GM18519 (cell line): Measurements from ENCODE around the gene SMARCC1.

Source experiments
- ATAC-seq: cut with Tn5 transposase; IDR thresholded peaks from one replicate; pipeline ENCODE4 v1.9.1; 2021; ENCODE audit warnings: mild to moderate bottlenecking, moderate library complexity; ENCODE audit not compliant: unreplicated experiment, low FRiP score

Gene SMARCC1

GRCh38 chr3:47643092-47643491 lies 138.6 kb downstream of the SMARCC1 start:
- ATAC-seq: no peak

- ATAC-seq: no peak
Measured at GRCh38 chr3:47641739-47642138, 140.0 kb downstream of the SMARCC1 start.

- ATAC-seq: no peak
Measured at GRCh38 chr3:47636921-47637320, 144.8 kb downstream of the SMARCC1 start.

- no peak for ATAC-seq
Measured at GRCh38 chr3:47636225-47636624, 145.5 kb downstream of the SMARCC1 start.

GRCh38 chr3:47635536-47635935 lies 146.2 kb downstream of the SMARCC1 start:
- ATAC-seq: no peak

- no peak for ATAC-seq
Measured at GRCh38 chr3:47634996-47635395, 146.7 kb downstream of the SMARCC1 start.

- ATAC-seq: no peak
Measured at GRCh38 chr3:47630810-47631209, 150.9 kb downstream of the SMARCC1 start.

GRCh38 chr3:47629770-47630169 lies 151.9 kb downstream of the SMARCC1 start:
- no peak for ATAC-seq

- ATAC-seq: no peak
Measured at GRCh38 chr3:47628426-47628825, 153.3 kb downstream of the SMARCC1 start.

- ATAC-seq: no peak
Measured at GRCh38 chr3:47622671-47623461, 158.8 kb downstream of the SMARCC1 start.

- no peak for ATAC-seq
Measured at GRCh38 chr3:47617086-47618010, 164.3 kb downstream of the SMARCC1 start.

- no peak for ATAC-seq
Measured at GRCh38 chr3:47614788-47615187, 166.9 kb downstream of the SMARCC1 start.

GRCh38 chr3:47613722-47614121 lies 168.0 kb downstream of the SMARCC1 start:
- no peak for ATAC-seq

- ATAC-seq: no peak
Measured at GRCh38 chr3:47612879-47613278, 168.8 kb downstream of the SMARCC1 start.

GRCh38 chr3:47612178-47612577 lies 169.5 kb downstream of the SMARCC1 start:
- ATAC-seq: no peak

GRCh38 chr3:47611576-47611975 lies 170.1 kb downstream of the SMARCC1 start:
- no peak for ATAC-seq

- no peak for ATAC-seq
Measured at GRCh38 chr3:47610583-47610982, 171.1 kb downstream of the SMARCC1 start.

GRCh38 chr3:47607335-47607734 lies 174.4 kb downstream of the SMARCC1 start:
- ATAC-seq: no peak

GRCh38 chr3:47606165-47606564 lies 175.5 kb downstream of the SMARCC1 start:
- ATAC-seq: no peak

GRCh38 chr3:47605652-47606051 lies 176.0 kb downstream of the SMARCC1 start:
- no peak for ATAC-seq

GRCh38 chr3:47604145-47604544 lies 177.5 kb downstream of the SMARCC1 start:
- no peak for ATAC-seq
